Endothelial cell of umbilical vein (primary cell): Measurements from ENCODE around the gene TOMM7. TPM values are rescaled to one million over a fixed set of nuclear protein-coding genes. Genes with fewer than 3 reads are reported as not detected.

Source experiments
- BruUV-seq: library from RNA; stranded (reverse); fragments of 400-500 nt; replicated peaks from 2 replicates; lab custom pipeline; 2021; lab: Mats Ljungman, UMichigan
- CTCF ChIA-PET: fragments of 300-600, 350-600 bp; sonication (Branson Sonifier 250); formaldehyde crosslinking; loops from one replicate; lab custom pipeline; 2021; ENCODE audit warnings: antibody characterized with exemption, inconsistent platforms; lab: Charles Lee
- POLR2A ChIA-PET: fragments of 300-600, 350-600 bp; sonication (Branson Sonifier 250); formaldehyde crosslinking; loops from one replicate; lab custom pipeline; 2021; ENCODE audit warnings: antibody characterized with exemption, inconsistent platforms; lab: Charles Lee
- DNase-seq: peaks from one replicate; pipeline ENCODE4 v3.0.0-alpha.2; 2011; ENCODE audit warnings: low read depth, low spot score
- FAIRE-seq: peaks from 2 replicates; lab custom pipeline; 2011; peaks lifted over from hg19 to GRCh38; lab: Jason Lieb, UNC
- H2AFZ ChIP-seq: 2 replicates; pipeline ENCODE4 v1.6.0; 2012; ENCODE audit warnings: low read depth, low read length, control low read depth, inconsistent platforms
- H3K27ac ChIP-seq: 2 replicates; pipeline ENCODE4 v1.5.1; 2011; ENCODE audit warnings: low read depth, mild to moderate bottlenecking, control low read depth, low read length, moderate library complexity; ENCODE audit not compliant: insufficient read depth
- H3K27me3 ChIP-seq, 2 experiments: 2 replicates each; pipeline versions ENCODE4 v1.6.0 to v1.6.1; 2011; ENCODE audit warnings: low read length in 2 of 2, mixed read lengths in 1 of 2; ENCODE audit not compliant: control insufficient read depth in 2 of 2, insufficient read depth in 2 of 2
- H3K36me3 ChIP-seq, 2 experiments: 2 replicates in 1 of 2; 3 replicates in 1 of 2; pipeline ENCODE4 v1.5.1; 2011; ENCODE audit warnings: low read length in 2 of 2, mild to moderate bottlenecking in 1 of 2, moderate library complexity in 1 of 2; ENCODE audit not compliant: control insufficient read depth in 2 of 2, insufficient read depth in 2 of 2; ENCODE audit errors: extremely low read depth in 1 of 2
- H3K4me1 ChIP-seq: 3 replicates; pipeline ENCODE4 v1.5.1; 2011; ENCODE audit warnings: mild to moderate bottlenecking, low read length; ENCODE audit not compliant: control insufficient read depth, insufficient read depth; ENCODE audit errors: extremely low read depth
- H3K4me2 ChIP-seq: 2 replicates; pipeline ENCODE4 v1.6.1; 2011; ENCODE audit warnings: low read length, control low read depth, mixed read lengths; ENCODE audit not compliant: insufficient read depth
- H3K4me3 ChIP-seq, 3 experiments: fragments of 200-600 bp in 1 of 3; sonication (generic), shearing (Covaris generic) in 1 of 3; replicated peaks in 1 of 3; 2 replicates each; pipeline ENCODE4 v1.5.1; 2011 to 2016; ENCODE audit warnings: control low read depth in 3 of 3, low read length in 3 of 3, mild to moderate bottlenecking in 2 of 3, inconsistent platforms in 1 of 3, low read depth in 1 of 3, moderate library complexity in 1 of 3; ENCODE audit not compliant: insufficient read depth in 1 of 3
- H3K79me2 ChIP-seq: 2 replicates; pipeline ENCODE4 v1.6.0; 2012; ENCODE audit warnings: low read length, inconsistent platforms; ENCODE audit not compliant: control insufficient read depth, insufficient read depth
- H3K9ac ChIP-seq: replicated peaks from 2 replicates; pipeline ENCODE3; 2011; ENCODE audit warnings: low read length, control low read depth; ENCODE audit not compliant: insufficient read depth; ENCODE audit errors: extremely low read depth
- H3K9me1 ChIP-seq: replicated peaks from 3 replicates; pipeline ENCODE4 v1.6.0; 2011; ENCODE audit warnings: mild to moderate bottlenecking, low read length; ENCODE audit not compliant: control insufficient read depth, insufficient read depth; ENCODE audit errors: extremely low read depth
- H3K9me3 ChIP-seq: replicated peaks from 2 replicates; pipeline ENCODE4 v1.5.1; 2012; ENCODE audit warnings: low read length, inconsistent platforms; ENCODE audit not compliant: control insufficient read depth, insufficient read depth
- H4K20me1 ChIP-seq: replicated peaks from 2 replicates; pipeline ENCODE3; 2011; ENCODE audit warnings: mild to moderate bottlenecking, low read length; ENCODE audit not compliant: control insufficient read depth, insufficient read depth; ENCODE audit errors: extremely low read depth
- EZH2 ChIP-seq: IDR thresholded peaks from 2 replicates; pipeline ENCODE4 v1.6.1; 2012; ENCODE audit warnings: borderline replicate concordance, low read depth, mild to moderate bottlenecking, moderate library complexity, low read length, inconsistent platforms; ENCODE audit not compliant: severe bottlenecking
- FOS ChIP-seq: IDR thresholded peaks from 2 replicates; pipeline ENCODE4 v1.6.1; 2011; ENCODE audit warnings: mild to moderate bottlenecking, low read length, moderate library complexity, borderline replicate concordance; ENCODE audit not compliant: insufficient read depth
- GATA2 ChIP-seq: IDR thresholded peaks from 2 replicates; pipeline ENCODE4 v1.7.0; 2011; ENCODE audit warnings: low read depth, mild to moderate bottlenecking, moderate library complexity, mixed read lengths, low read length; ENCODE audit not compliant: insufficient read length, insufficient read depth
- JUN ChIP-seq: IDR thresholded peaks from 2 replicates; pipeline ENCODE4 v1.6.1; 2011; ENCODE audit warnings: borderline replicate concordance, low read depth; ENCODE audit not compliant: insufficient read length, insufficient read depth
- MYC ChIP-seq: IDR thresholded peaks from one replicate; pipeline ENCODE4 v1.6.1; 2011; ENCODE audit warnings: mild to moderate bottlenecking, low read depth, low read length
- POLR2A ChIP-seq: IDR thresholded peaks from 2 replicates; pipeline ENCODE4 v1.6.1; 2012; ENCODE audit warnings: low read depth, mild to moderate bottlenecking, control low read depth, low read length
- POLR2AphosphoS5 ChIP-seq: IDR thresholded peaks from 2 replicates; pipeline ENCODE4 v1.6.1; 2012; ENCODE audit warnings: low read depth, mild to moderate bottlenecking, control low read depth, low read length, moderate library complexity; ENCODE audit not compliant: insufficient read depth
- dilution Hi-C: fragments of 300-500 bp; cut with MboI; formaldehyde crosslinking; loops from one replicate; pipeline ENCODE4 v1.15.0; 2019; ENCODE audit warnings: low sequenced_read_pairs; ENCODE audit not compliant: extremely low pct_ligation_motif_present
- intact Hi-C: fragments of 100-400 bp; cut with micrococcal nuclease; formaldehyde crosslinking; loops from one replicate; pipeline ENCODE4 v1.10.0; 2022
- polyA plus RNA-seq, 4 experiments: library from polyadenylated mRNA; depleted of rRNA in 3 of 4; stranded (reverse) in 3 of 4; unstranded in 1 of 4; fragments of >200 nt; gene quantifications; 2 replicates each; pipeline versions ENCODE4 v1.2.1 to v1.2.3, GENCODE V29; 2011 to 2012; ENCODE audit warnings: missing spikeins in 1 of 4
- total RNA-seq: library from RNA; stranded (reverse); gene quantifications from 2 replicates; pipeline ENCODE4 v1.2.3, GENCODE V29; 2021
- TF ChIP-seq, protein P1 (sequence below): IDR thresholded peaks from 2 replicates; pipeline ENCODE4 v1.6.1; 2011; ENCODE audit not compliant: insufficient read depth, insufficient read length
- TF ChIP-seq, protein P2 (sequence below), 2 donors: IDR thresholded peaks; 1 replicate in 1 of 2; 2 replicates in 1 of 2; pipeline ENCODE4 v1.5.1; 2011; ENCODE audit warnings: low read length in 2 of 2, mild to moderate bottlenecking in 2 of 2, moderate library complexity in 2 of 2, control low read depth in 1 of 2, inconsistent platforms in 1 of 2, low read depth in 1 of 2; ENCODE audit not compliant: insufficient read depth in 1 of 2; ENCODE audit errors: extremely low read depth in 1 of 2

The TOMM7 gene
- total and polyA plus RNA-seq, 2 donors (not counting 3 experiments of a cell fraction or from before 2014, with no cell fraction given) = 185 to 528 TPM

DNA sequence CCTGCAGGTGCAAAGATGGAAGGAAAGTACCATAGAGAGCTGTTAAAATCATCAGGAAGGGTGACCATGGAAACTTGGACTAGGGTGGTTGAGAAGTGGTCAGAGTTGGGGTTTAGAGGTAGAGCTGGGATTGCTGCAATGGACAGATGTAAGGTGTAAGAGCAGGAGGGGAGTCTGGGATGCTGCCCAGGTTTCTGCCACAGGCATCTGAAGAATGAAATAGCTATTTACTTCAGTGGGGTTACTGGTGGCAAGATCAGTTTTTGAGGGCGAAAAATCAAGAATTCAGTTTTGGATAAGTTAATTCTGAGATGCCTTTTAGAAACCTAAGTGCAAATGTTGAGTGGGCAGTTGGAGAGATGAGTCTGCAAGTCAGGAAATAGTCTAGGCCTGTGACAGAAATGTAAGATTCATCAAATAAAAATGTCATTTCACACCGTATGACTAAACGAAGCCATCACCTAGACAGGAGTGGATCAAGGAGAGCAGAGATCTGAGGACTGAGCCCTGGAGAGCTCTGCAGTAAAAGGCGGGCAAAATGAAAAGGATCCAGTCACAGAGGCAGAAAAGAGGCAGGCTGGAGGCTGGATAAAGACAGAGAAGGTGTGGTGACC lies 22.7 kb upstream of the TOMM7 start:
- no peaks in the 10 kb centered on the region for H3K9me1 ChIP-seq
- H3K4me3 ChIP-seq = no peak overlapping the region
- no peaks in the 10 kb centered on the region for H4K20me1 ChIP-seq
- no peak overlapping the region for H3K4me2 ChIP-seq
- DNase-seq (no peak), FAIRE-seq (no peak)
- H3K9ac ChIP-seq = no peak overlapping the region
- H3K9me3 ChIP-seq = no peaks in the 10 kb centered on the region
- BruUV-seq = no TSS peak
- H2AFZ ChIP-seq = no peak overlapping the region
- ChIA-PET CTCF (interaction anchor here (1.4 kb wide), 1 partner anchor 285 kb away, joined by 3 read pairs; no protein-coding TSS in a partner anchor), POLR2A (no interaction called here)
- intact Hi-C loops = no loop called here
- dilution Hi-C loops = no loop called here
- no peaks in the 10 kb centered on the region for H3K36me3 ChIP-seq
- no peaks in the 10 kb centered on the region for H3K79me2 ChIP-seq
- no peaks in the 10 kb centered on the region for H3K4me1 ChIP-seq
- no peak for TF ChIP-seq GATA2
- TF ChIP-seq FOS = no peak
- no peak for TF ChIP-seq POLR2AphosphoS5
- TF ChIP-seq JUN = no peak
- no peak for TF ChIP-seq EZH2
- TF ChIP-seq, protein P1, sequence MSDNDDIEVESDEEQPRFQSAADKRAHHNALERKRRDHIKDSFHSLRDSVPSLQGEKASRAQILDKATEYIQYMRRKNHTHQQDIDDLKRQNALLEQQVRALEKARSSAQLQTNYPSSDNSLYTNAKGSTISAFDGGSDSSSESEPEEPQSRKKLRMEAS = no peak
- TF ChIP-seq POLR2A = no peak
- TF ChIP-seq MYC = no peak
- TF ChIP-seq, protein P2, sequence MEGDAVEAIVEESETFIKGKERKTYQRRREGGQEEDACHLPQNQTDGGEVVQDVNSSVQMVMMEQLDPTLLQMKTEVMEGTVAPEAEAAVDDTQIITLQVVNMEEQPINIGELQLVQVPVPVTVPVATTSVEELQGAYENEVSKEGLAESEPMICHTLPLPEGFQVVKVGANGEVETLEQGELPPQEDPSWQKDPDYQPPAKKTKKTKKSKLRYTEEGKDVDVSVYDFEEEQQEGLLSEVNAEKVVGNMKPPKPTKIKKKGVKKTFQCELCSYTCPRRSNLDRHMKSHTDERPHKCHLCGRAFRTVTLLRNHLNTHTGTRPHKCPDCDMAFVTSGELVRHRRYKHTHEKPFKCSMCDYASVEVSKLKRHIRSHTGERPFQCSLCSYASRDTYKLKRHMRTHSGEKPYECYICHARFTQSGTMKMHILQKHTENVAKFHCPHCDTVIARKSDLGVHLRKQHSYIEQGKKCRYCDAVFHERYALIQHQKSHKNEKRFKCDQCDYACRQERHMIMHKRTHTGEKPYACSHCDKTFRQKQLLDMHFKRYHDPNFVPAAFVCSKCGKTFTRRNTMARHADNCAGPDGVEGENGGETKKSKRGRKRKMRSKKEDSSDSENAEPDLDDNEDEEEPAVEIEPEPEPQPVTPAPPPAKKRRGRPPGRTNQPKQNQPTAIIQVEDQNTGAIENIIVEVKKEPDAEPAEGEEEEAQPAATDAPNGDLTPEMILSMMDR (IDR thresholded peaks at IDR 0.05; ENCODE audit: extremely low read depth in 1 of 2, insufficient read depth in 1 of 2, low read depth in 1 of 2, low read length in 2 of 2) = no peak
- no peak overlapping the region for H3K27ac ChIP-seq
- H3K27me3 ChIP-seq = peaks cover 4% of the 10 kb centered on the region in 2 experiments
